CD4-positive, alpha-beta memory T cell (primary cell): Measurements from ENCODE around the gene GOLGA6A. TPM values are rescaled to one million over a fixed set of nuclear protein-coding genes. Genes with fewer than 3 reads are reported as not detected.
"Not testable (repeated sequence)": the region's sequence is repeated elsewhere in the genome, so short reads cannot be mapped to it uniquely, and the experiment has no call there.

Source experiments
- CTCF ChIA-PET: fragments of 350-600 bp; sonication (Branson Sonifier 250); formaldehyde crosslinking; loops from one replicate; lab custom pipeline; 2021; ENCODE audit warnings: inconsistent platforms; ENCODE audit not compliant: partially characterized antibody; lab: Charles Lee
- POLR2A ChIA-PET: fragments of 350-600 bp; sonication (Branson Sonifier 250); formaldehyde crosslinking; loops from one replicate; lab custom pipeline; 2021; ENCODE audit not compliant: partially characterized antibody; lab: Charles Lee
- DNase-seq, 5 donors: peaks; one replicate each; pipeline versions ENCODE4 v3.0.0 to v3.0.0-alpha.2; 2020 to 2022; ENCODE audit warnings: mixed read lengths in 1 of 5
- H3K27ac ChIP-seq: one replicate; pipeline ENCODE4 v1.7.0; 2013; ENCODE audit warnings: low read depth, low read length
- H3K27me3 ChIP-seq: 2 replicates; pipeline ENCODE4 v1.7.0; 2013; ENCODE audit warnings: mild to moderate bottlenecking, low read length, moderate library complexity; ENCODE audit not compliant: insufficient read depth
- H3K36me3 ChIP-seq: 2 replicates; pipeline ENCODE4 v1.7.0; 2013; ENCODE audit warnings: mild to moderate bottlenecking, low read length, moderate library complexity; ENCODE audit not compliant: insufficient read depth
- H3K4me1 ChIP-seq: 2 replicates; pipeline ENCODE4 v1.7.0; 2013; ENCODE audit warnings: mild to moderate bottlenecking, low read length, moderate library complexity; ENCODE audit not compliant: insufficient read depth
- H3K4me3 ChIP-seq, 2 donors: one replicate each; pipeline ENCODE4 v1.7.0; 2013; ENCODE audit warnings: low read length in 2 of 2, mild to moderate bottlenecking in 1 of 2
- H3K9me3 ChIP-seq, 2 donors: one replicate each; pipeline ENCODE4 v1.7.0; 2013; ENCODE audit warnings: low read length in 2 of 2, control low read depth in 1 of 2; ENCODE audit not compliant: control insufficient read depth in 1 of 2
- H3K27ac Mint-ChIP-seq, 7 donors: one replicate each; pipeline ENCODE4 v1.8.0; 2020 to 2021; ENCODE audit warnings: mixed read lengths in 7 of 7, mild to moderate bottlenecking in 6 of 7, inconsistent platforms in 3 of 7, moderate library complexity in 3 of 7
- H3K27me3 Mint-ChIP-seq, 2 donors: one replicate each; pipeline ENCODE4 v1.8.0; 2020 to 2021; ENCODE audit warnings: mixed read lengths in 2 of 2
- H3K36me3 Mint-ChIP-seq, 2 donors: one replicate each; pipeline ENCODE4 v1.8.0; 2020 to 2021; ENCODE audit warnings: mixed read lengths in 2 of 2, inconsistent platforms in 1 of 2, mild to moderate bottlenecking in 1 of 2
- H3K4me1 Mint-ChIP-seq, 4 donors: one replicate each; pipeline ENCODE4 v1.8.0; 2020 to 2021; ENCODE audit warnings: mixed read lengths in 4 of 4, mild to moderate bottlenecking in 1 of 4
- H3K4me3 Mint-ChIP-seq, 8 donors: one replicate each; pipeline ENCODE4 v1.8.0; 2020 to 2021; ENCODE audit warnings: mixed read lengths in 8 of 8, mild to moderate bottlenecking in 7 of 8, moderate library complexity in 6 of 8, inconsistent platforms in 3 of 8
- H3K9me3 Mint-ChIP-seq, 8 donors: one replicate each; pipeline ENCODE4 v1.8.0; 2020 to 2021; ENCODE audit warnings: mixed read lengths in 8 of 8, mild to moderate bottlenecking in 5 of 8, inconsistent platforms in 3 of 8, moderate library complexity in 1 of 8
- intact Hi-C: fragments of 100-400 bp; cut with micrococcal nuclease; formaldehyde crosslinking; loops from one replicate; pipeline ENCODE4 v1.15.1; 2023
- polyA plus RNA-seq, 2 donors: library from polyadenylated mRNA; unstranded; fragments of 300-500 nt; fragmentation: Illumina TruSeq; gene quantifications; one replicate each; pipeline ENCODE4 v1.2.3, GENCODE V29; 2021
- total RNA-seq, 2 experiments: library from RNA; stranded (reverse); gene quantifications; one replicate each; pipeline ENCODE4 v1.2.3, GENCODE V29; 2021

The GOLGA6A gene
- total and polyA plus RNA-seq, 4 experiments from 2014 or later = 0.17 to 0.20 TPM; not detected in 2

DNA sequence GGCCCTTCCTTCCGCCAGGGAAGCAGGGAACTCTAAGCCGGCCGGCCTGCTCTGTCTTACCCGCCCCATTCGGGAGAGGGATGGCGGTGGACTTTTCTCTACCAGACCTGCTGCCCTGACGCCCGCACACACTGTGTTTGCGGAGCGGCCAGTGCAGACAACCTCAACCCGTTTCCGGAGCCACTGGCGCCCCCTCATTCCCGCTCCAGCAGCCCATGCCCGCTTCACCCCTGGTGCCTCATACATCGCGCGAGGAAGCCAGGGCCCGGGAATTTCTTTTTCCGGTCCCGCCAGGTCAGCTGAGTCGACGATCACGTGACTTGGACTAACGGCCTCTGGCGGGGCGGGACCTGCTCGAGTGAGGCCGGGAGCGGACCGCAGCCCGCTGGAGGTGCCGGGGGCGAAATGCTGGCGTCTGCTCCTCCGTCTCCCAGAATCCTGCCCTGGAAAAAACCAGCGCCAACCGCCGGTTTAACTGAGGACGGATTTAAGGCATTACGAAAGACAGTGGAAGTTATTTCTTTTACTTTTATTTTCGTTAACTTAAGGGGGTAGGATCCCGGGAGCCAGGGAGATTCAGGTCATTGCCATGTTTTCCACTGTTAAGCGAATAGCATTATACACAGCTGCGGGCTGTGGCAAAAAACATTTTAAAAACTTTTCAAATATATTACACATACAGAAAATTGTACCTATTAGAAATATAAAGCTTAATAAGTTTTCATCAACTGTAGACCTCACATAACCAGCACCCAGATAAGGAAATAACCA, 17.8 kb upstream of the GOLGA6A start:
- intact Hi-C loops, H3K4me1 Mint-ChIP-seq, CTCF ChIA-PET, H3K27ac ChIP-seq, POLR2A ChIA-PET, H3K36me3 ChIP-seq, H3K27me3 Mint-ChIP-seq, H3K9me3 ChIP-seq, H3K36me3 Mint-ChIP-seq, H3K4me1 ChIP-seq, H3K9me3 Mint-ChIP-seq, H3K27me3 ChIP-seq: not testable (repeated sequence)
- peak overlapping the region; percentile 84 to 90 (median 88) for H3K4me3 Mint-ChIP-seq
- peak overlapping the region; percentile 58 to 92 (median 88) for H3K27ac Mint-ChIP-seq
- peak; percentile 43 to 70 (median 58) for DNase-seq
- peak overlapping the region in 1 of 2 donors; percentile 45 for H3K4me3 ChIP-seq

DNA sequence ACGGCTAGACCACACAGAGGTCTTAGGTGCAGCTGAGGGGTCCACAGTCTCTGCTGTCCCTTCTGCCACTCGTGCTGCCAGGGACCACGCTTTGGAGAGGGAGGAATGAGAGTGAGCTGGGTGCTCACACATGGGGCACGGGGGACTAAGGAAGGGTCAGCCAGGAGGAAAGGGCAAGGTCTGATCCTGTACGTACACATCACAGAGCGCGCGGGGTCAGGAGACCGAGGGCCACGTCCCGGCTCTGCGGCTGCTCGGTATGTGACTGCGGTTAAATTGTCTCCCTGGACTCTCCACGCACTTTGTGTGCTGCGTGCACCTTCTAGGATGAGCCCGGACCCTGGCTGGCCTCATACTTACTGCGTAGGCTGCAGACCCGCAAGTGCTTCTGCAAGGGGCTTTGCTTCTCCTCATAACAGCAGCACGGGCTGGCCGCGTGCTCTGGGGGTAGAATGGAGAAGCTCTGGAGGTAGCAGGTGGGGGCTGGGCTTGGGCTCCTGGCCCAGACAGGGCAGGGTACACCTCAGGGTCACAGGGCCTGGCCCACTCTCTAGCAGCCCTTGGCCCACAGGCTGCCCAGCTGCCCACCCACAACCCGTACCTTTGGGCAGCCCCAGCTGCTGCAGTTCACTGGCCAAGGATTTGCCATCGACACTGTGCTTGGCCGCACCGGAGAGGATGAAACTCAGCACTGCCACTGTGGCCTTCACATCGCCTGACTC, 14.6 kb upstream of the GOLGA6A start:
- CTCF ChIA-PET, H3K4me1 Mint-ChIP-seq, H3K27ac Mint-ChIP-seq, DNase-seq, H3K27me3 ChIP-seq, H3K9me3 Mint-ChIP-seq, H3K9me3 ChIP-seq, H3K36me3 ChIP-seq, H3K4me1 ChIP-seq, H3K4me3 Mint-ChIP-seq, POLR2A ChIA-PET, H3K27ac ChIP-seq, H3K4me3 ChIP-seq, H3K36me3 Mint-ChIP-seq, intact Hi-C loops, H3K27me3 Mint-ChIP-seq: not testable (repeated sequence)

DNA sequence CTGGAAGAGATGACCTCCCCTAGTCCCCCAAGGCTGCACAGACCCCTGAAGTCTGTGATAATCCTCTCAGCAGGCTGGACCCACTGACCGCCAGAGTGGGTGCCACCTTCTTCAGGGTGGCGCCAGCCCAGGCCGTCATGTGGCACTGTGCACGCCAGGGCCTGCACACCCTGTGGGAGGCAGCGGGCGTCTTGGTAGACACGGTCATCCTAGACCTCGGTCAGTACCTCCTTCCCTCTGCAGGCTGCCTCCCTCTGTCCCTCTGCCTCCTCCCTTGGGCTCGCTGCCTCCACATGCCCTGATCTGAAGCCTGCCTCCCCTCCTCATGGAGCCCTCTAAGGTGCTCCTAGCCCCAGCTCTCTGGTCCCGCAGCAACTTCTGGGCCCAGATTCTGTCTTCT, 13.3 kb upstream of the GOLGA6A start:
- DNase-seq, H3K36me3 Mint-ChIP-seq, H3K27ac ChIP-seq, intact Hi-C loops, H3K9me3 ChIP-seq, H3K9me3 Mint-ChIP-seq, H3K4me3 ChIP-seq, H3K27ac Mint-ChIP-seq, H3K4me3 Mint-ChIP-seq, H3K4me1 Mint-ChIP-seq, H3K4me1 ChIP-seq, H3K36me3 ChIP-seq, H3K27me3 ChIP-seq, POLR2A ChIA-PET, H3K27me3 Mint-ChIP-seq, CTCF ChIA-PET: not testable (repeated sequence)

DNA sequence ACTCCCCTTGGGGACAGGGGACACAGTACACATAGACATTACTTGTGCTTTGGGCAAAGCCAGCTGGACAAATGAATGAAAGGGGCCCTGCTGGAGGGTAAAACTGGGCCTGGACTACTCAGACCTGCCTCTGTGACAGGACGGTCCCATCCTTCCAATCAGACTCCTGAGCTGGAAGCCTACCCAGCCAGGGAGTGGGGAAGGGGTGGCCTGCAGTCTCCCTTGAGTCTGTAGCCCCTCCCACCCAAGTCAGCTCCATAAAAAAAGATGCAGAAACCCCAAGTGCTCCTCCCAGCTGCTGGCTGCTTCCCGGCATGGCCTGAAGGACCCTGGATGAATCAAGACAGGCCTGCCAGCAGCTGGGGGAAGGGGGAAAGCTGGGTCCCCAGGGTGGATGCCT, 12.2 kb upstream of the GOLGA6A start:
- intact Hi-C loops, H3K27ac ChIP-seq, H3K4me3 Mint-ChIP-seq, H3K9me3 Mint-ChIP-seq, H3K27me3 Mint-ChIP-seq, H3K4me1 ChIP-seq, H3K4me1 Mint-ChIP-seq, H3K4me3 ChIP-seq, CTCF ChIA-PET, H3K9me3 ChIP-seq, H3K36me3 Mint-ChIP-seq, DNase-seq, H3K27me3 ChIP-seq, H3K36me3 ChIP-seq, H3K27ac Mint-ChIP-seq, POLR2A ChIA-PET: not testable (repeated sequence)

DNA sequence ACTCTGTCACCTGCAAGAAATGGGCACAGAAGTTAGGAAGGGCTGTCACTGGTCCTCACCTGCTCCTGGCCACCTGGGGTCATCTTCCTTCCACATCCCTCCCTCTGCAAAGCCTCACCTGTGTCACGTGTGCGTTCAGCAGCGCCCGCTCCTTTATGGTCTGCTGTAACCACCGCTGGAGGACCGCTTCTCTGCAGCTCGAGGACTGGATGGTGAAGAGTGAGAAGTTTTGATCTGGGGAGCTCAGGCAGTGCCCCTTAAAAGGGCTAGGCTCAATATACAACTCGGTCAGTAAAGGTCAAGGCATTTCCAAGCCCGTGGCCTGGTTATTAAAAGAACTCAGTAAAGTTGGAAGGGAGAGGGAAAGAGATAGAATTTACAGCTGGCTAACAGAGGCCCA, 6.6 kb downstream of the GOLGA6A start:
- H3K4me1 Mint-ChIP-seq, H3K27ac Mint-ChIP-seq, intact Hi-C loops, POLR2A ChIA-PET, H3K36me3 ChIP-seq, H3K27me3 ChIP-seq, H3K27ac ChIP-seq, H3K36me3 Mint-ChIP-seq, H3K9me3 ChIP-seq, H3K9me3 Mint-ChIP-seq, CTCF ChIA-PET, H3K27me3 Mint-ChIP-seq, DNase-seq, H3K4me3 ChIP-seq, H3K4me3 Mint-ChIP-seq, H3K4me1 ChIP-seq: not testable (repeated sequence)

DNA sequence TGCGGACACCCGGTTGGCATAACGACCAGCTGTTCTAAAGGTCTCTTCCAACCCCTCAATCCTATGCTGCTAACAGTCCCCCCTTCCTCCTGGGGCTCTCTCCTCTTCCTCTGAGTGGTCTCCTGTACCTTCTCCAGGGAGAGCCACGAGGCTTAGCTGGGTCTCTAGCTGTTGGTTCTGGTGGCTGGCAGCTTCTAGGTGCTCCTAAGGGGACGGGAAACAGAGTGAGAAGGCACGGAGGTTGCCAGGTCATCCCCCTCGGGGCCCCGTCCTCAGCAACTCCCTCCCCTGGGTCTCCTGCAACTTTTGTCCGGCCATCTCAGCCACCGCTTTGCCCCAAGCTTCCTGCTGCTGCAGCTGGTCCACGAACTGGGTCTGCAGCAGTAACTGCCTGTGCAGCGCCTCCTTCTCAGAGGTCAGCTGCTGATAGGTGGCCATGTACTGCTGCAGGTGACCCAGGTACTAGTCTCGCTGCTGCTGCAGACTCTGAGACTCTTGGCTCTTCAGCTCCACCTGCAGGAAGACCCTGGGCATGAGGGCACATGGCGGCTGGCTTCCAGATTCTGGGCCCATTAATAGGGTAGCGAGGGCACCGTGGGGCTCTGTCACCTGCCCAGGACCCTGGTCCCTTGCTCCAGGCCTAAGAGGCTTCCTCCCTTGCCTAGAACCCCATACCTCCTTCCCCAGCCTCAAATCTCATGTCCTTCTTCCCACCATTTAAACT, 9.6 kb downstream of the GOLGA6A start:
- H3K4me1 ChIP-seq, H3K27me3 ChIP-seq, H3K9me3 ChIP-seq, H3K27ac Mint-ChIP-seq, intact Hi-C loops, CTCF ChIA-PET, H3K27ac ChIP-seq, H3K4me1 Mint-ChIP-seq, H3K4me3 ChIP-seq, H3K36me3 ChIP-seq, POLR2A ChIA-PET, H3K36me3 Mint-ChIP-seq, H3K27me3 Mint-ChIP-seq, H3K9me3 Mint-ChIP-seq, H3K4me3 Mint-ChIP-seq: not testable (repeated sequence)
- peak in 4 of 5 donors; percentile 18 to 39 (median 27) for DNase-seq

DNA sequence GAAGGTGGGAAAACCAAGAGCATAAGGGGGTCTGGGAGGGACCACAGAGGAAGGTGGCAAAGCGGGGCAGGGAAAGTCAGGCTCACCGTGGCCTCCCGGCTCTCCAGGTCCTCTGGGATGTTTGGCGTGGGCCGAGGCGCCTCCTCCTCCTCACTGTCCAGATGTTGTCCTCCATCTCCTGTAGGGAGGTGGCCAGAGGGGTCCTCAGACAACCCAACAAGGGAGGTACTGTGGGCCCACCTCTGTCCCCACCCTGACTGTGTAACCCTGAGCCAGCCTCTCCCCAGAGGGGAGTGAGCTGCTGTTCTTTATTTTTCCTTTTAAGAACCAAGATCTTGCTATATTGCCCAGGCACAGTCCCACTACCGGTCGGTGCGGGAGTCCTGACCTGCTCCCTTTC, 10.2 kb downstream of the GOLGA6A start:
- intact Hi-C loops, H3K27me3 ChIP-seq, H3K4me1 ChIP-seq, H3K9me3 Mint-ChIP-seq, H3K4me3 Mint-ChIP-seq, H3K36me3 ChIP-seq, H3K4me3 ChIP-seq, CTCF ChIA-PET, H3K27ac Mint-ChIP-seq, DNase-seq, H3K27me3 Mint-ChIP-seq, H3K27ac ChIP-seq, H3K4me1 Mint-ChIP-seq, POLR2A ChIA-PET, H3K36me3 Mint-ChIP-seq, H3K9me3 ChIP-seq: not testable (repeated sequence)
